ENCODE results near the gene LSM2. TPM values are rescaled to one million over a fixed set of nuclear protein-coding genes. Genes with fewer than 3 reads are reported as not detected.

The LSM2 gene
- total and polyA plus RNA-seq, 9 of the 15 experiments (the other 6 are each of a cell fraction or from before 2014, with no cell fraction given), result 154 to 407 (median 223) TPM

DNA sequence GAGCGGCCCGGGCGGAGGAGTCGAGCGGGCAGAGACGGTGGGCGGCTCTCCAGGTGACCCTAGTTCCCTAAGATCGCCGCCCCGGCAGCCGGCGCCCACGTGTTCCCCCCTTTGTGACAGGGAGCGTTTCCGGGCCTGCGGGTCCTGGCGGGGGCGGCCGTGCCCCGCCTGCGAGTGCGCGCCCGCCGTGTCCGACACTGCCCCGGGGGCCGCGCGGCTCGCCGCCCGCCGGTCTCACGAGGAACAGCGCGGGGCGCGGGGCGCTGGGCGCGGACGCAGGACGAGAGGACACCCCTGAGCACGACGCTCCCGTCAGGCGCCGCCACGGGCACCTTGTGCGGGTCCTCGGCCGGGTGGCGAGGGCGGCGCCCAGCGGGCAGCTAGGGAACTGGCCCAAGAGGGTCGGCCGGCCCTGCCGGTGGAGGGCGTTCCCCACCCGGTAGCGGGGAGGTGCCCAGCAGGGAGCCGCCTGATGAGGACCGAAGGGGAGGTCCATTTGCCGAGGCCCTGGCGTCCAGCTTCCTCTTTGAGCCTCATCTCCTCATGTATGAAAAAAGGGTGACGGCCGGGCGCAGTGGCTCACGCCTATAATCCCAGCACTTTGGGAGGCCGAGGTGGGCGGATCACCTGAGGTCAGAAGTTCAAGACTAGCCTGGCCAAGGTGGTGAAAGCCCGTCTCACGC, 11.0 kb downstream of the LSM2 start, which contains the start of gene VARS1 (continued):
- TF ChIP-seq SAFB (IDR thresholded peaks at IDR 0.05; ENCODE audit: borderline replicate concordance, low read depth, low read length) (0 out of 2 replicates have a peak, but pooled peaks have one; percentile 47), SMAD3 (CRISPR knock-in tag; conservative IDR thresholded peaks at IDR 0.05) (0 out of 2 replicates have a peak, but pooled peaks have one; percentile 47), ZNF644 (tag; IDR thresholded peaks at IDR 0.05; ENCODE audit: low read depth) (peak; percentile 81), HDAC6 (IDR thresholded peaks at IDR 0.05; ENCODE audit: low read depth, low read length) (no peak), PHF8 (IDR thresholded peaks at IDR 0.05; ENCODE audit: borderline replicate concordance, low read length) (peak; percentile 74; the same call in 1 of the 2 replicates), RB1 (IDR thresholded peaks at IDR 0.05; ENCODE audit: low read depth) (peak; percentile 100), HCFC1 (IDR thresholded peaks at IDR 0.05; ENCODE audit: low read depth, low read length) (peak; percentile 81), ZNF184 (CRISPR knock-in tag; IDR thresholded peaks at IDR 0.05) (no peak), ERF (CRISPR knock-in tag; IDR thresholded peaks at IDR 0.05) (peak; percentile 99), NCOA2 (IDR thresholded peaks at IDR 0.05; ENCODE audit: partially characterized antibody in 2 of 2) (peak in 1 of 2 experiments; percentile 96), ZNF77 (CRISPR knock-in tag; IDR thresholded peaks at IDR 0.05) (no peak), ARID2 (IDR thresholded peaks at IDR 0.05) (peak; percentile 55), BCOR (IDR thresholded peaks at IDR 0.05) (peak; percentile 89; the same call in 1 of the 2 replicates), GTF2B (IDR thresholded peaks at IDR 0.05; ENCODE audit: extremely low read depth, insufficient read length) (no peak), TFAM (CRISPR knock-in tag; conservative IDR thresholded peaks at IDR 0.05) (no peak), JUNB (CRISPR knock-in tag; conservative IDR thresholded peaks at IDR 0.05) (no peak), ZNF699 (CRISPR knock-in tag; IDR thresholded peaks at IDR 0.05; ENCODE audit: insufficient replicate concordance) (no peak), RFX5 (IDR thresholded peaks at IDR 0.05; ENCODE audit: low read depth, low read length) (no peak), KLF13 (tag; IDR thresholded peaks at IDR 0.05; ENCODE audit: borderline replicate concordance, low read depth) (peak; percentile 98), HOXB6 (CRISPR knock-in tag; IDR thresholded peaks at IDR 0.05; ENCODE audit: borderline replicate concordance) (no peak), CREM (IDR thresholded peaks at IDR 0.05; ENCODE audit: low read depth) (peak; percentile 70)
- TF ChIP-seq, protein P1, sequence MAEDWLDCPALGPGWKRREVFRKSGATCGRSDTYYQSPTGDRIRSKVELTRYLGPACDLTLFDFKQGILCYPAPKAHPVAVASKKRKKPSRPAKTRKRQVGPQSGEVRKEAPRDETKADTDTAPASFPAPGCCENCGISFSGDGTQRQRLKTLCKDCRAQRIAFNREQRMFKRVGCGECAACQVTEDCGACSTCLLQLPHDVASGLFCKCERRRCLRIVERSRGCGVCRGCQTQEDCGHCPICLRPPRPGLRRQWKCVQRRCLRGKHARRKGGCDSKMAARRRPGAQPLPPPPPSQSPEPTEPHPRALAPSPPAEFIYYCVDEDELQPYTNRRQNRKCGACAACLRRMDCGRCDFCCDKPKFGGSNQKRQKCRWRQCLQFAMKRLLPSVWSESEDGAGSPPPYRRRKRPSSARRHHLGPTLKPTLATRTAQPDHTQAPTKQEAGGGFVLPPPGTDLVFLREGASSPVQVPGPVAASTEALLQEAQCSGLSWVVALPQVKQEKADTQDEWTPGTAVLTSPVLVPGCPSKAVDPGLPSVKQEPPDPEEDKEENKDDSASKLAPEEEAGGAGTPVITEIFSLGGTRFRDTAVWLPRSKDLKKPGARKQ (CRISPR knock-in tag; IDR thresholded peaks at IDR 0.05), result no peak
- TF ChIP-seq, protein P2, sequence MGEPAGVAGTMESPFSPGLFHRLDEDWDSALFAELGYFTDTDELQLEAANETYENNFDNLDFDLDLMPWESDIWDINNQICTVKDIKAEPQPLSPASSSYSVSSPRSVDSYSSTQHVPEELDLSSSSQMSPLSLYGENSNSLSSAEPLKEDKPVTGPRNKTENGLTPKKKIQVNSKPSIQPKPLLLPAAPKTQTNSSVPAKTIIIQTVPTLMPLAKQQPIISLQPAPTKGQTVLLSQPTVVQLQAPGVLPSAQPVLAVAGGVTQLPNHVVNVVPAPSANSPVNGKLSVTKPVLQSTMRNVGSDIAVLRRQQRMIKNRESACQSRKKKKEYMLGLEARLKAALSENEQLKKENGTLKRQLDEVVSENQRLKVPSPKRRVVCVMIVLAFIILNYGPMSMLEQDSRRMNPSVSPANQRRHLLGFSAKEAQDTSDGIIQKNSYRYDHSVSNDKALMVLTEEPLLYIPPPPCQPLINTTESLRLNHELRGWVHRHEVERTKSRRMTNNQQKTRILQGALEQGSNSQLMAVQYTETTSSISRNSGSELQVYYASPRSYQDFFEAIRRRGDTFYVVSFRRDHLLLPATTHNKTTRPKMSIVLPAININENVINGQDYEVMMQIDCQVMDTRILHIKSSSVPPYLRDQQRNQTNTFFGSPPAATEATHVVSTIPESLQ (CRISPR knock-in tag; IDR thresholded peaks at IDR 0.05), result no peak
